Measurements from ENCODE around the gene CNOT4. TPM values are rescaled to one million over a fixed set of nuclear protein-coding genes. Genes with fewer than 3 reads are reported as not detected.

CNOT4 gene
- total and polyA plus RNA-seq, 2 of the 13 experiments (the other 11 are each of a cell fraction or from before 2014, with no cell fraction given): 7.4 to 8.4 TPM

GRCh38 chr7:135335628-135336139 is 174.2 kb downstream of the CNOT4 start (continued):
- TF ChIP-seq FOXC1 (CRISPR knock-in tag; IDR thresholded peaks at IDR 0.05; ENCODE audit: borderline replicate concordance) (no peak), ZNF619 (CRISPR knock-in tag; IDR thresholded peaks at IDR 0.05) (no peak), XRCC5 (optimal IDR thresholded peaks at IDR 0.05; ENCODE audit: low read length) (peak; percentile 76), PAWR (CRISPR knock-in tag; IDR thresholded peaks at IDR 0.05; ENCODE audit: borderline replicate concordance) (no peak), HES4 (CRISPR knock-in tag; IDR thresholded peaks at IDR 0.05; ENCODE audit: borderline replicate concordance) (no peak), ZBTB33 (CRISPR knock-in tag; IDR thresholded peaks at IDR 0.05) (0 out of 2 replicates have a peak, but pooled peaks have one; percentile 15), ZNF605 (CRISPR knock-in tag; IDR thresholded peaks at IDR 0.05) (peak; percentile 61; the same call in 1 of the 2 replicates), MBNL3 (CRISPR knock-in tag; conservative IDR thresholded peaks at IDR 0.05) (no peak), FIP1L1 (IDR thresholded peaks at IDR 0.05; ENCODE audit: borderline replicate concordance, insufficient read depth, low read depth, low read length) (no peak), EEA1 (CRISPR knock-in tag; IDR thresholded peaks at IDR 0.05; ENCODE audit: borderline replicate concordance) (no peak), E2F5 (CRISPR knock-in tag; conservative IDR thresholded peaks at IDR 0.05) (no peak), GATAD2A (CRISPR knock-in tag; IDR thresholded peaks at IDR 0.05) (peak; percentile 36; the same call in 1 of the 2 replicates), HOMEZ (CRISPR knock-in tag; IDR thresholded peaks at IDR 0.05; ENCODE audit: low read depth) (0 out of 2 replicates have a peak, but pooled peaks have one; percentile 52), POGZ (CRISPR knock-in tag; IDR thresholded peaks at IDR 0.05) (no peak), CBX2 (IDR thresholded peaks at IDR 0.05; ENCODE audit: low read depth, low read length) (no peak), CBX2 (CRISPR knock-in tag; IDR thresholded peaks at IDR 0.05; ENCODE audit: low read depth) (no peak), ZSCAN20 (CRISPR knock-in tag; IDR thresholded peaks at IDR 0.05; ENCODE audit: borderline replicate concordance) (no peak), HNRNPL (IDR thresholded peaks at IDR 0.05; ENCODE audit: low read depth, low read length) (no peak), SETDB1 (CRISPR knock-in tag; IDR thresholded peaks at IDR 0.05; ENCODE audit: borderline replicate concordance) (no peak), ELF3 (CRISPR knock-in tag; IDR thresholded peaks at IDR 0.05) (0 out of 2 replicates have a peak, but pooled peaks have one; percentile 48), SOX13 (IDR thresholded peaks at IDR 0.05) (no peak), SOX13 (CRISPR knock-in tag; conservative IDR thresholded peaks at IDR 0.05 in 1 of 2, IDR thresholded peaks at IDR 0.05 in 1 of 2) (no peak), SP5 (CRISPR knock-in tag; IDR thresholded peaks at IDR 0.05; ENCODE audit: borderline replicate concordance, low read depth) (0 out of 2 replicates have a peak, but pooled peaks have one; percentile 11), ZNF281 (CRISPR knock-in tag; IDR thresholded peaks at IDR 0.05; ENCODE audit: borderline replicate concordance) (peak; percentile 94)

Measured in HepG2 (cell line).